Bronchial epithelial cell (primary cell): ENCODE data around the gene LOC101059915.

Source experiments
- DNase-seq: peaks from one replicate; pipeline ENCODE4 v3.0.0-alpha.2; 2010; ENCODE audit warnings: low read depth
- FAIRE-seq: peaks from 2 replicates; lab custom pipeline; 2011; peaks lifted over from hg19 to GRCh38; lab: Jason Lieb, UNC
- H3K27me3 ChIP-seq: 2 replicates; pipeline ENCODE4 v1.5.1; 2011; ENCODE audit warnings: low read length; ENCODE audit not compliant: control insufficient read depth, insufficient read depth
- H3K36me3 ChIP-seq: 2 replicates; pipeline ENCODE4 v1.5.1; 2011; ENCODE audit warnings: low read length; ENCODE audit not compliant: control insufficient read depth, insufficient read depth
- H3K4me3 ChIP-seq: 2 replicates; pipeline ENCODE4 v1.5.1; 2011; ENCODE audit warnings: mild to moderate bottlenecking, low read depth, low read length, control low read depth
- TF ChIP-seq, protein P1 (sequence below): IDR thresholded peaks from 2 replicates; pipeline ENCODE4 v1.5.1; 2011; ENCODE audit warnings: mild to moderate bottlenecking, moderate library complexity, low read length, control low read depth, inconsistent platforms; ENCODE audit not compliant: insufficient read depth, severe bottlenecking

The LOC101059915 gene

DNA sequence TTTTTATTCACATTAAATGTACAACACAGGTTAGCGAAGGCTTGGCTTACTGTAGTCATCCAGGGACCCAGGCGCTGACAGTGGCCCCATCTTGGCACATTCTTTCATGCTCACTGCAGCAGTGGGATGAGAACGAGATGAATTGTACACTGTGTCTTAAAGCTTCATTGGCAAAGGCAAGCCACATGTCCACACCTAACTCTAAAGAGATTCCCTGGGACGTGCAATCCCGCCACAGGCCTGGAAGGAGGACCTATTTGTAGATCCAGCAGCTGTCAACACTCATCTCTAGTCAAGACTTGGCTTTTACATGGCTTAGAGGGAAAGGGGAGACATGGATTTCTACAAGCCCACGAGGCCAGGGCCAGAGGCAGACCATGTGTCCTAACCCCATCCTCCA, 33.0 kb upstream of the LOC101059915 start:
- Histone ChIP-seq H3K36me3 (no peaks in the 10 kb centered on the region), H3K4me3 (no peak overlapping the region), H3K27me3 (no peaks in the 10 kb centered on the region)
- FAIRE-seq: no peak
- no peak for DNase-seq
- TF ChIP-seq, protein P1, sequence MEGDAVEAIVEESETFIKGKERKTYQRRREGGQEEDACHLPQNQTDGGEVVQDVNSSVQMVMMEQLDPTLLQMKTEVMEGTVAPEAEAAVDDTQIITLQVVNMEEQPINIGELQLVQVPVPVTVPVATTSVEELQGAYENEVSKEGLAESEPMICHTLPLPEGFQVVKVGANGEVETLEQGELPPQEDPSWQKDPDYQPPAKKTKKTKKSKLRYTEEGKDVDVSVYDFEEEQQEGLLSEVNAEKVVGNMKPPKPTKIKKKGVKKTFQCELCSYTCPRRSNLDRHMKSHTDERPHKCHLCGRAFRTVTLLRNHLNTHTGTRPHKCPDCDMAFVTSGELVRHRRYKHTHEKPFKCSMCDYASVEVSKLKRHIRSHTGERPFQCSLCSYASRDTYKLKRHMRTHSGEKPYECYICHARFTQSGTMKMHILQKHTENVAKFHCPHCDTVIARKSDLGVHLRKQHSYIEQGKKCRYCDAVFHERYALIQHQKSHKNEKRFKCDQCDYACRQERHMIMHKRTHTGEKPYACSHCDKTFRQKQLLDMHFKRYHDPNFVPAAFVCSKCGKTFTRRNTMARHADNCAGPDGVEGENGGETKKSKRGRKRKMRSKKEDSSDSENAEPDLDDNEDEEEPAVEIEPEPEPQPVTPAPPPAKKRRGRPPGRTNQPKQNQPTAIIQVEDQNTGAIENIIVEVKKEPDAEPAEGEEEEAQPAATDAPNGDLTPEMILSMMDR: no peak

DNA sequence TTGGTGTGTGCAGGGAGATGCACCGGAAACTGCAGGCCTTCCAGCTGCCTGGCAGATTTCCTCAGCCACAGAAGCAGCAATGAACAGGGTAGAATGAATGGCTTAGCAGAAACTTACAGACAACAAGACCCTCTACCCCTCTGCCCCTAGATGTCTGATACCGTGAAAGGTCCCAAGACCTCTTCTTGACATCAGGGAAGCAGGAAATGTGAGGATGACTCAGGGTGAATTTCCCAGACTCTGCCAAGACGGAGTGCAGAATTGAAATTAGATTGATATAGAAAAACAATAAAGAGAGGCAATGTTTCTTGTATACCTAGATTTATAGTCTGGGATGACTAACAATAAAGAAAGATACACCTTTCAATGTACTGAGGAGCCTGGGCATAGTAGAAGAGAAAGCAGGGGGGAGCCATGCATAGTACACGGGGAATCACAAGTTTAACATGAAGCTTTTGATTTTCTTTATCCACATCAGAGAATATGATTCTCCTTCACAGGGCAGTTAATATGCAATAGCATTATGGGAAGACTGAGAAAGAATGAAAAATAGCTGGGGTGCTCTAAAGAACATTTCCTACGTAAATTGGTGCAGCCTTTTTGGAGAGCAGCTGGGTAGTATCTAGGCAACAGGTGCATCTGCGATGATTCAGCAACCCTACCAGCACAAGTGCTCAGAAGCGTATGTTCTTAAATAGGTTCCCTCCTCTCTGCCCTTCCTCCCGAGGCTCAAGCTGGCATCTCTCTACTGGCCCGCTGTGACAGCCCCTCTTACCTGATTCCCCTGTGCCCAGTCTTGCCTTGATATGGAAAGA, 30.7 kb upstream of the LOC101059915 start:
- FAIRE-seq: no peak

DNA sequence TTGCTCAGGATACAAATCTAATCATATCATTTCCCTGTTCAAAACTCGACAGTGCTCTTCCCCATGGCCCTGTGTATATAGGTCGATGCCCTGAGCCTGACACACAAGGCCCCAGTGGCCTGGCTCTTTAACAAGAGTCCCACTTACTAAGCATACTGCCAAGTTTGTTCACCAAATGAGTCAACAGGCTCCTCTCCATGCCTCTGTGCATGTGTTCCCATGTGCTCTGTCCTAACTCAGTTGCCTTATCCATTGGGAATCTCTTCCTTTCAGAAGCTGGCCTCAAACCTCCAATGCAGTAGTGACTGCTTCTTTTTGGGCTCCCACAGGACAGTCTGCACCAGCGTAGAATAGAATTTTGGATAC, 30.1 kb upstream of the LOC101059915 start:
- FAIRE-seq (no peak), DNase-seq (peak; percentile 48)
- Histone ChIP-seq H3K36me3 (no peaks in the 10 kb centered on the region), H3K27me3 (no peaks in the 10 kb centered on the region), H3K4me3 (no peak overlapping the region)
- TF ChIP-seq, protein P1: no peak

More for the DNA sequence above, 30.7 kb upstream of the LOC101059915 start:
- H3K4me3 ChIP-seq: no peak overlapping the region
- H3K27me3 ChIP-seq: no peaks in the 10 kb centered on the region
- no peaks in the 10 kb centered on the region for H3K36me3 ChIP-seq
- peak; percentile 34 for DNase-seq
- TF ChIP-seq, protein P1: no peak

DNA sequence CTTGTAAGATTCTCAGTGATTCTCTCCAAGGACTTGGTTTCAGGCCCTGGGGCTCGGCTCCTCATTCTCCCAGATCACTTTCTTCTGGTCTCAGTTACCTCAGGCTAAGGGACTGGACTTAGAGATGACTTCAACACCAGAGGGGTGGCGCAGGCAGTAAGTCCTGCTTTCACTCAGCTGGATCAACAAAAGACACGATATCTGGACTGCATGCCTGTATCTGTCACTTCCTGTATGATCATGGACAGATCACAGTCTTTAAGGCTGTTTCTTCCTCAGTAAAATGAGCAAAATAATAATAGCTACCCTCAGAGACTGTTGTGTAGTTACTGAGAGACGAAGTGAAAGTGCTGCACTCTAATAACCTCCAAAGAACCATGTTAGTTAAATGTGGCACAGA, 29.5 kb upstream of the LOC101059915 start:
- TF ChIP-seq, protein P1: no peak
- Histone ChIP-seq H3K27me3 (no peaks in the 10 kb centered on the region), H3K4me3 (no peak overlapping the region), H3K36me3 (no peaks in the 10 kb centered on the region)
- no peak for FAIRE-seq
- DNase-seq: peak; percentile 68

DNA sequence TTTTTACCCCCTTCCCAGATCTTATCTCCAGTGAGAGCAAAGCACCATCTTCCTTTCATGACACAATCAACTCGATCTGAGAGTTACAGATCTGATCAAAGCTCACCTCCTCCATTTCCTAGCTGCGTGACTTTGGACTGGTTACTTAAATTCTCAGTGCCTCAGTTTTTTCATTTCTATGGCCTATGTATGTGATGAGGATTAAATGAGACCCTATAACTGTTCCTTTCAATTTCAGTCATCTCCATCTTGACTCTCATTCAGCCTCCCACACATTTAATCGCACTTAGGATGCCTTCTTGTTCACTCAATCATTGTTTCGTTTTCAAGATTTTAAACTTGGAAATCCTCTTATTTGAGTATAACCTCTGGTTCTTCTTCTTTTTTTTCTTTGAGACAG, 28.9 kb upstream of the LOC101059915 start:
- FAIRE-seq (no peak), DNase-seq (no peak)
- TF ChIP-seq, protein P1: no peak
- Histone ChIP-seq H3K4me3 (no peak overlapping the region), H3K27me3 (no peaks in the 10 kb centered on the region), H3K36me3 (no peaks in the 10 kb centered on the region)
